Retina (tissue), 1 donor: ENCODE data around the gene CNTN4.

Experiments
- DNase-seq: peaks from one replicate; pipeline ENCODE4 v3.0.0-alpha.2; 2016

The CNTN4 gene

GRCh38 chr3:2423143-2423542 lies 324.5 kb downstream of the CNTN4 start:
- peak; percentile 75 for DNase-seq

- DNase-seq = no peak
Measured at GRCh38 chr3:2441558-2441957, 342.9 kb downstream of the CNTN4 start.

GRCh38 chr3:2446146-2446545 lies 347.5 kb downstream of the CNTN4 start:
- DNase-seq = peak; percentile 12

- peak; percentile 33 for DNase-seq
Measured at GRCh38 chr3:2452249-2452648, 353.6 kb downstream of the CNTN4 start.

- no peak for DNase-seq
Measured at GRCh38 chr3:2454865-2455264, 356.2 kb downstream of the CNTN4 start.

- DNase-seq = no peak
Measured at GRCh38 chr3:2456788-2457187, 358.1 kb downstream of the CNTN4 start.

GRCh38 chr3:2458816-2459215 lies 360.1 kb downstream of the CNTN4 start:
- DNase-seq = no peak

- DNase-seq = no peak
Measured at GRCh38 chr3:2465842-2466241, 367.2 kb downstream of the CNTN4 start.

- DNase-seq = no peak
Measured at GRCh38 chr3:2468816-2469215, 370.1 kb downstream of the CNTN4 start.

GRCh38 chr3:2476996-2477395 lies 378.3 kb downstream of the CNTN4 start:
- DNase-seq = no peak

- DNase-seq = peak; percentile 36
Measured at GRCh38 chr3:2477620-2478019, 379.0 kb downstream of the CNTN4 start.

GRCh38 chr3:2484162-2485026 lies 385.7 kb downstream of the CNTN4 start:
- DNase-seq = no peak

- no peak for DNase-seq
Measured at GRCh38 chr3:2485027-2485375, 386.3 kb downstream of the CNTN4 start.

- DNase-seq = no peak
Measured at GRCh38 chr3:2495746-2496145, 397.1 kb downstream of the CNTN4 start.

GRCh38 chr3:2504912-2505311 lies 406.2 kb downstream of the CNTN4 start:
- DNase-seq = no peak

GRCh38 chr3:2506776-2507175 lies 408.1 kb downstream of the CNTN4 start:
- no peak for DNase-seq

- no peak for DNase-seq
Measured at GRCh38 chr3:2510591-2511145, 412.0 kb downstream of the CNTN4 start.

- DNase-seq = peak; percentile 81
Measured at GRCh38 chr3:2511356-2511755, 412.7 kb downstream of the CNTN4 start.

- DNase-seq = peak; percentile 46
Measured at GRCh38 chr3:2512881-2513280, 414.2 kb downstream of the CNTN4 start.

GRCh38 chr3:2513986-2514385 lies 415.3 kb downstream of the CNTN4 start:
- DNase-seq = peak; percentile 49

GRCh38 chr3:2516762-2517441 lies 418.2 kb downstream of the CNTN4 start:
- DNase-seq = no peak

- DNase-seq = no peak
Measured at GRCh38 chr3:2517500-2518172, 419.0 kb downstream of the CNTN4 start.

GRCh38 chr3:2523281-2523836 lies 424.7 kb downstream of the CNTN4 start:
- DNase-seq = no peak
